Measurements from ENCODE around the gene CDH18.

The CDH18 gene

GRCh38 chr5:19616701-19617215, 371.2 kb downstream of the CDH18 start:
- Histone ChIP-seq H3K27ac (ENCODE audit: low read length) (no peak overlapping the region), H4K20me1 (ENCODE audit: insufficient read depth, low read length) (no peaks in the 10 kb centered on the region), H3K9me2 (replicated peaks; ENCODE audit: insufficient read depth, low read length) (no peaks in the 10 kb centered on the region), H3K27me3 (replicated peaks; ENCODE audit: insufficient read depth, low read length) (no peaks in the 10 kb centered on the region), H3K79me2 (ENCODE audit: low read length) (no peaks in the 10 kb centered on the region), H2AFZ (ENCODE audit: low read length) (no peak overlapping the region), H3F3A (ENCODE audit: insufficient read depth, low read length) (no peaks in the 10 kb centered on the region), H3K9ac (ENCODE audit: low read length) (no peak overlapping the region), H3K36me3 (replicated peaks; ENCODE audit: insufficient read depth, low read length) (no peaks in the 10 kb centered on the region), H3K9me3 (replicated peaks; ENCODE audit: insufficient read depth, low read length) (no peaks in the 10 kb centered on the region), H3K4me1 (ENCODE audit: low read length) (no peaks in the 10 kb centered on the region), H3K4me3 (ENCODE audit: low read length) (no peak overlapping the region), H3K4me2 (ENCODE audit: low read depth, low read length) (no peak overlapping the region)
- TF ChIP-seq EZH2phosphoT487 (IDR thresholded peaks at IDR 0.05; ENCODE audit: low read length) (no peak), CTCF (IDR thresholded peaks at IDR 0.05; ENCODE audit: low read length) (no peak), EZH2 (optimal IDR thresholded peaks at IDR 0.05; ENCODE audit: low read depth, low read length) (no peak)
- no peak for DNase-seq

DNA sequence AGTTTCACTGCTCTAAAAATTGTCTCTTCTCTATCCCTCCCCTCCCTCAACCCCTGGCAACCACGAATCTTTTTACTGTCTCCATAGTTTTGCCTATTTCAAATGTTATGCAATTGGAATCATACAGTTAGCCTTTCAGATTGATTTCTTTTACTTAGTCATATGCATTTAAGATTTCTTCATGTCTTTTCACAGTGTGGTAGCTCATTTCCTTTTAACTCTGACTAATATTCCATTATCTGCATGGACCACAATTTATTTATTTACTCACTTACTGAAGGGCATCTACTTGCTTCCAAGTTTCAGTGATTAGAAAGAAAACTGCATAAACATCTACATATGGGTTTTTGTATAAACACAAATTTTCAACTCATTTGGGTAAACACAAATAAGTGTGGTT, 372.3 kb downstream of the CDH18 start:
- Histone ChIP-seq H3K9ac (ENCODE audit: low read length) (no peak overlapping the region), H3K9me3 (replicated peaks; ENCODE audit: insufficient read depth, low read length) (no peaks in the 10 kb centered on the region), H2AFZ (ENCODE audit: low read length) (no peak overlapping the region), H3K4me3 (ENCODE audit: low read length) (no peak overlapping the region), H3K27ac (ENCODE audit: low read length) (no peak overlapping the region), H3K36me3 (replicated peaks; ENCODE audit: insufficient read depth, low read length) (no peaks in the 10 kb centered on the region), H3K79me2 (ENCODE audit: low read length) (no peaks in the 10 kb centered on the region), H3K9me2 (replicated peaks; ENCODE audit: insufficient read depth, low read length) (no peaks in the 10 kb centered on the region), H4K20me1 (ENCODE audit: insufficient read depth, low read length) (no peaks in the 10 kb centered on the region), H3K4me1 (ENCODE audit: low read length) (no peaks in the 10 kb centered on the region), H3K4me2 (ENCODE audit: low read depth, low read length) (no peak overlapping the region), H3F3A (ENCODE audit: insufficient read depth, low read length) (no peaks in the 10 kb centered on the region), H3K27me3 (replicated peaks; ENCODE audit: insufficient read depth, low read length) (no peaks in the 10 kb centered on the region)
- TF ChIP-seq CTCF (IDR thresholded peaks at IDR 0.05; ENCODE audit: low read length) (no peak), EZH2phosphoT487 (IDR thresholded peaks at IDR 0.05; ENCODE audit: low read length) (no peak), EZH2 (optimal IDR thresholded peaks at IDR 0.05; ENCODE audit: low read depth, low read length) (no peak)
- no peak for DNase-seq

GRCh38 chr5:19615071-19615470, 372.9 kb downstream of the CDH18 start:
- Histone ChIP-seq H3K79me2 (ENCODE audit: low read length) (no peaks in the 10 kb centered on the region), H3K4me3 (ENCODE audit: low read length) (no peak overlapping the region), H4K20me1 (ENCODE audit: insufficient read depth, low read length) (no peaks in the 10 kb centered on the region), H3K27ac (ENCODE audit: low read length) (no peak overlapping the region), H2AFZ (ENCODE audit: low read length) (no peak overlapping the region), H3K36me3 (replicated peaks; ENCODE audit: insufficient read depth, low read length) (no peaks in the 10 kb centered on the region), H3K9me3 (replicated peaks; ENCODE audit: insufficient read depth, low read length) (no peaks in the 10 kb centered on the region), H3F3A (ENCODE audit: insufficient read depth, low read length) (no peaks in the 10 kb centered on the region), H3K27me3 (replicated peaks; ENCODE audit: insufficient read depth, low read length) (no peaks in the 10 kb centered on the region), H3K9me2 (replicated peaks; ENCODE audit: insufficient read depth, low read length) (no peaks in the 10 kb centered on the region), H3K9ac (ENCODE audit: low read length) (no peak overlapping the region), H3K4me2 (ENCODE audit: low read depth, low read length) (no peak overlapping the region), H3K4me1 (ENCODE audit: low read length) (no peaks in the 10 kb centered on the region)
- no peak for DNase-seq
- TF ChIP-seq CTCF (IDR thresholded peaks at IDR 0.05; ENCODE audit: low read length), result no peak
- TF ChIP-seq EZH2 (optimal IDR thresholded peaks at IDR 0.05; ENCODE audit: low read depth, low read length), result no peak
- no peak for TF ChIP-seq EZH2phosphoT487 (IDR thresholded peaks at IDR 0.05; ENCODE audit: low read length)

Data from MM.1S (cell line).